ENCODE measurements around the gene CREBBP. TPM values are rescaled to one million over a fixed set of nuclear protein-coding genes. Genes with fewer than 3 reads are reported as not detected.

CREBBP gene
- total RNA-seq, 1 experiment from 2014 or later, result 79.1 TPM

DNA sequence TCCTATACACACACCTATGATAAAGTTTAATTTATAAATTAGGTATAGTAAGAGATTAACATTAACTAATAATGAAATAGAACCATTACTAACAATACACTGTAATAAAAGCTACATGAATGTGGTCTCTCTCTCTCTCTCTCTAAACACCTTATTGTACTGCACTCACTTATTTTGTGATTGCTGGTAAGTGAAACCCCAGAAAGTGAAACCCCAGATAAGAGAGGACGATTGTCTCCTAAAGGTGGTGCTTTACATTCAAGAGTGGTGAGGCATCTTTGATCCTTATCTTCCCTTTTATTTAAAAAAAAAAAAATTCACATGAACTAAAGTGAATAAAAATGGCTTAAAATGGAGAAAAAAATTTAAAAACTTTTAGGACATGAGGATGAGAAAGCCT is 83.0 kb downstream of the CREBBP start:
- H2AK5ac ChIP-seq (ENCODE audit: insufficient read length, low read length), result no peak overlapping the region
- peaks cover 13% of the 10 kb centered on the region; the same call in 1 of the 2 replicates for H3K79me2 ChIP-seq (ENCODE audit: insufficient read depth, low read length)
- H3K27ac ChIP-seq (ENCODE audit: insufficient read length, low read depth, low read length), result no peak overlapping the region
- H3K9ac ChIP-seq (ENCODE audit: extremely low read depth, insufficient read length, low read length), result no peak overlapping the region
- no peak overlapping the region for H2BK15ac ChIP-seq (ENCODE audit: low read depth, low read length)
- H3K4me2 ChIP-seq (ENCODE audit: insufficient read depth, insufficient read length, low read length), result no peak overlapping the region
- H3K27ac Mint-ChIP-seq, result no peak overlapping the region
- no peak overlapping the region for H4K5ac ChIP-seq (ENCODE audit: insufficient read length, low read depth, low read length)
- H3K56ac ChIP-seq (ENCODE audit: insufficient read length, low read depth, low read length), result no peak overlapping the region
- H3K4me3 Mint-ChIP-seq, result no peak overlapping the region
- H3K23ac ChIP-seq (ENCODE audit: insufficient read length, low read depth, low read length), result no peak overlapping the region
- no peaks in the 10 kb centered on the region for H3K9me3 ChIP-seq (ENCODE audit: control insufficient read depth, low read depth, low read length)
- no peaks in the 10 kb centered on the region for H3K9me3 Mint-ChIP-seq
- no peak overlapping the region for H3K14ac ChIP-seq (ENCODE audit: insufficient read depth, low read length)
- no peak overlapping the region for H3K18ac ChIP-seq (ENCODE audit: insufficient read length, low read depth, low read length)
- no CpG with 5 or more reads among the region's 1 CpG for WGBS (ENCODE audit: extremely low coverage, insufficient read length, low lambda C conversion rate)
- no peak overlapping the region for H2BK20ac ChIP-seq (ENCODE audit: low read depth, low read length, poor library complexity, severe bottlenecking)
- H3K27me3 Mint-ChIP-seq (ENCODE audit: low read depth), result no peaks in the 10 kb centered on the region
- H4K8ac ChIP-seq (replicated peaks; ENCODE audit: insufficient read length, low read depth, low read length), result no peak overlapping the region
- peaks cover 14 to 18% of the 10 kb centered on the region in 2 experiments for H3K4me1 Mint-ChIP-seq
- H3K79me1 ChIP-seq (ENCODE audit: insufficient read depth, low read depth, low read length, poor library complexity, severe bottlenecking), result peaks cover 9% of the 10 kb centered on the region
- no peaks in the 10 kb centered on the region for H4K20me1 ChIP-seq (ENCODE audit: control insufficient read depth, insufficient read depth, insufficient read length)
- no peak overlapping the region for H2BK12ac ChIP-seq (ENCODE audit: insufficient read length, low read depth, low read length)
- TF ChIP-seq, protein P1, sequence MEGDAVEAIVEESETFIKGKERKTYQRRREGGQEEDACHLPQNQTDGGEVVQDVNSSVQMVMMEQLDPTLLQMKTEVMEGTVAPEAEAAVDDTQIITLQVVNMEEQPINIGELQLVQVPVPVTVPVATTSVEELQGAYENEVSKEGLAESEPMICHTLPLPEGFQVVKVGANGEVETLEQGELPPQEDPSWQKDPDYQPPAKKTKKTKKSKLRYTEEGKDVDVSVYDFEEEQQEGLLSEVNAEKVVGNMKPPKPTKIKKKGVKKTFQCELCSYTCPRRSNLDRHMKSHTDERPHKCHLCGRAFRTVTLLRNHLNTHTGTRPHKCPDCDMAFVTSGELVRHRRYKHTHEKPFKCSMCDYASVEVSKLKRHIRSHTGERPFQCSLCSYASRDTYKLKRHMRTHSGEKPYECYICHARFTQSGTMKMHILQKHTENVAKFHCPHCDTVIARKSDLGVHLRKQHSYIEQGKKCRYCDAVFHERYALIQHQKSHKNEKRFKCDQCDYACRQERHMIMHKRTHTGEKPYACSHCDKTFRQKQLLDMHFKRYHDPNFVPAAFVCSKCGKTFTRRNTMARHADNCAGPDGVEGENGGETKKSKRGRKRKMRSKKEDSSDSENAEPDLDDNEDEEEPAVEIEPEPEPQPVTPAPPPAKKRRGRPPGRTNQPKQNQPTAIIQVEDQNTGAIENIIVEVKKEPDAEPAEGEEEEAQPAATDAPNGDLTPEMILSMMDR (conservative IDR thresholded peaks at IDR 0.05), result no peak
- no peak overlapping the region for H2BK5ac ChIP-seq (ENCODE audit: insufficient read length, low read length)
- DNase-seq, result no peak
- no peak overlapping the region for H2AFZ ChIP-seq (ENCODE audit: low read length)
- no peaks in the 10 kb centered on the region for H3K27me3 ChIP-seq (ENCODE audit: insufficient read depth, low read length)
- no peak overlapping the region for H4K91ac ChIP-seq (ENCODE audit: insufficient read length, low read depth, low read length)
- H2BK120ac ChIP-seq (ENCODE audit: low read depth, low read length, poor library complexity, severe bottlenecking), result no peak overlapping the region
- peaks cover 3 to 8% (median 6%) of the 10 kb centered on the region in 3 experiments; a peak in 6 of 7 replicates for H3K36me3 Mint-ChIP-seq (ENCODE audit: insufficient read depth in 1 of 3, low read depth in 3 of 3)
- H3K4ac ChIP-seq (ENCODE audit: low read depth, low read length), result no peak overlapping the region
- H3T11ph ChIP-seq (ENCODE audit: low read length), result no peak overlapping the region
- H3K4me1 ChIP-seq (ENCODE audit: insufficient read depth, low read length), result peaks cover 7% of the 10 kb centered on the region; the same call in 1 of the 2 replicates
- no peaks in the 10 kb centered on the region for H3K23me2 ChIP-seq (ENCODE audit: insufficient read length, low read depth, low read length, poor library complexity, severe bottlenecking)

All from H9 (cell line).